NB4 (cell line): ENCODE measurements around the gene FAM120B.
A peak's percentile ranks its signal among the peaks of the same experiment; 100 is the strongest.

ENCODE experiments used
- DNase-seq: peaks from one replicate; pipeline ENCODE4 v3.0.0; 2010; ENCODE audit warnings: low read depth
- H3K4me3 ChIP-seq: one replicate; pipeline ENCODE4 v1.5.1; 2011; ENCODE audit warnings: mild to moderate bottlenecking, low read depth, low read length, moderate library complexity
- CTCF ChIP-seq: IDR thresholded peaks from one replicate; pipeline ENCODE4 v1.5.1; 2012; ENCODE audit warnings: low read depth, low read length
- MAX ChIP-seq: IDR thresholded peaks from 2 replicates; pipeline ENCODE4 v1.6.1; 2011; ENCODE audit warnings: low read depth, low read length
- MYC ChIP-seq: IDR thresholded peaks from 2 replicates; pipeline ENCODE4 v1.6.1; 2011; ENCODE audit warnings: low read depth, low read length
- POLR2A ChIP-seq: IDR thresholded peaks from 2 replicates; pipeline ENCODE4 v1.6.1; 2011; ENCODE audit warnings: mild to moderate bottlenecking; ENCODE audit not compliant: insufficient read length; ENCODE audit errors: extremely low read depth

Gene FAM120B

GRCh38 chr6:170279977-170280688 is 26.4 kb upstream of the FAM120B start:
- TF ChIP-seq MAX (peak; percentile 91), CTCF (peak; percentile 16), MYC (peak; percentile 77), POLR2A (peak; percentile 73)
- peak overlapping the region; percentile 77 for H3K4me3 ChIP-seq
- DNase-seq = peak; percentile 97

GRCh38 chr6:170280689-170281045 is 25.9 kb upstream of the FAM120B start:
- DNase-seq = no peak
- TF ChIP-seq CTCF = peak; percentile 17
- no peak for TF ChIP-seq POLR2A
- TF ChIP-seq MYC = peak; percentile 48
- no peak for TF ChIP-seq MAX
- peak overlapping the region; percentile 77 for H3K4me3 ChIP-seq

- peak overlapping the region; percentile 77 for H3K4me3 ChIP-seq
- TF ChIP-seq CTCF (no peak), MYC (no peak), POLR2A (no peak), MAX (no peak)
- DNase-seq = no peak
Observed at GRCh38 chr6:170281331-170282292, 24.9 kb upstream of the FAM120B start.

- H3K4me3 ChIP-seq = no peak overlapping the region
- TF ChIP-seq MAX (no peak), POLR2A (no peak)
- no peak for DNase-seq
Observed at GRCh38 chr6:170282512-170283158, 23.9 kb upstream of the FAM120B start.

GRCh38 chr6:170283212-170284081 is 23.1 kb upstream of the FAM120B start:
- no peak for DNase-seq
- no peak for TF ChIP-seq MAX
- no peak for TF ChIP-seq POLR2A
- TF ChIP-seq CTCF = no peak
- no peak for TF ChIP-seq MYC
- no peak overlapping the region for H3K4me3 ChIP-seq
